HepG2 (cell line): ENCODE measurements around the gene MTHFD2. TPM values are rescaled to one million over a fixed set of nuclear protein-coding genes. Genes with fewer than 3 reads are reported as not detected.

ENCODE experiments used
- FOXP1 ChIP-seq, 2 experiments: fragments of 450-650 bp in 1 of 2; IDR thresholded peaks; 2 replicates each; pipeline ENCODE4 v1.6.1; 2017 to 2018; ENCODE audit warnings: antibody characterized with exemption in 1 of 2
- GATAD2A ChIP-seq: IDR thresholded peaks from 2 replicates; pipeline ENCODE4 v1.6.1; 2016
- HNF4A ChIP-seq: sonication (generic); formaldehyde crosslinking; IDR thresholded peaks from 2 replicates; pipeline ENCODE4 v1.4.0; 2020; ENCODE audit warnings: missing genetic modification reagents
- KDM6A ChIP-seq: IDR thresholded peaks from 2 replicates; pipeline ENCODE4 v1.6.1; 2016; ENCODE audit warnings: low read depth
- LCORL ChIP-seq, 2 experiments: fragments of 450-650 bp in 1 of 2; sonication (generic) in 1 of 2; formaldehyde crosslinking in 1 of 2; IDR thresholded peaks; 2 replicates each; pipeline versions ENCODE4 v1.5.0 to v1.6.1; 2017 to 2020; ENCODE audit warnings: antibody characterized with exemption in 1 of 2, missing genetic modification reagents in 1 of 2
- MTA1 ChIP-seq: sonication (generic); formaldehyde crosslinking; IDR thresholded peaks from 2 replicates; pipeline ENCODE4 v1.4.0; 2020; ENCODE audit warnings: missing genetic modification reagents, mild to moderate bottlenecking, borderline replicate concordance
- MTF2 ChIP-seq: sonication (generic); formaldehyde crosslinking; IDR thresholded peaks from 2 replicates; pipeline ENCODE4 v1.5.0; 2020; ENCODE audit warnings: missing genetic modification reagents, borderline replicate concordance
- MYNN ChIP-seq: sonication (generic); formaldehyde crosslinking; IDR thresholded peaks from 2 replicates; pipeline ENCODE4 v1.4.0; 2020; ENCODE audit warnings: mild to moderate bottlenecking, low read depth, missing genetic modification reagents
- NFE2L1 ChIP-seq: sonication (generic); formaldehyde crosslinking; IDR thresholded peaks from 2 replicates; pipeline ENCODE4 v1.4.0; 2020; ENCODE audit warnings: missing genetic modification reagents, mild to moderate bottlenecking, borderline replicate concordance
- PITX1 ChIP-seq: sonication (generic); formaldehyde crosslinking; IDR thresholded peaks from 2 replicates; pipeline ENCODE4 v1.5.1; 2020; ENCODE audit warnings: mild to moderate bottlenecking, missing genetic modification reagents
- RARG ChIP-seq: sonication (generic); formaldehyde crosslinking; IDR thresholded peaks from 2 replicates; pipeline ENCODE4 v1.4.0; 2020; ENCODE audit warnings: low read depth, mild to moderate bottlenecking, missing genetic modification reagents
- SNAPC2 ChIP-seq: sonication (generic); formaldehyde crosslinking; IDR thresholded peaks from 2 replicates; pipeline ENCODE4 v1.8.1; 2022; ENCODE audit warnings: mild to moderate bottlenecking, missing genetic modification reagents
- SP4 ChIP-seq: sonication (generic); formaldehyde crosslinking; IDR thresholded peaks from 2 replicates; pipeline ENCODE4 v1.8.1; 2023; ENCODE audit warnings: mild to moderate bottlenecking, missing genetic modification reagents
- TOE1 ChIP-seq: sonication (generic); formaldehyde crosslinking; IDR thresholded peaks from 2 replicates; pipeline ENCODE4 v1.4.0; 2020; ENCODE audit warnings: mild to moderate bottlenecking, missing genetic modification reagents
- ZFY ChIP-seq: sonication (generic); formaldehyde crosslinking; IDR thresholded peaks from 2 replicates; pipeline ENCODE4 v1.4.0; 2020; ENCODE audit warnings: missing genetic modification reagents
- ZNF205 ChIP-seq: IDR thresholded peaks from 2 replicates; pipeline ENCODE4 v1.6.1; 2018; ENCODE audit warnings: missing biosample characterization, missing genetic modification reagents
- ZNF460 ChIP-seq: sonication (generic); formaldehyde crosslinking; IDR thresholded peaks from 2 replicates; pipeline ENCODE4 v1.5.1; 2020; ENCODE audit warnings: missing genetic modification reagents, mild to moderate bottlenecking, borderline replicate concordance
- ZNF569 ChIP-seq: sonication (generic); formaldehyde crosslinking; IDR thresholded peaks from 2 replicates; pipeline ENCODE4 v1.5.0; 2020; ENCODE audit warnings: mild to moderate bottlenecking, missing genetic modification reagents, moderate library complexity, borderline replicate concordance
- ZNF720 ChIP-seq: sonication (generic); formaldehyde crosslinking; IDR thresholded peaks from 2 replicates; pipeline ENCODE4 v1.4.0; 2020; ENCODE audit warnings: missing genetic modification reagents
- ZNF788 ChIP-seq: sonication (generic); formaldehyde crosslinking; IDR thresholded peaks from 2 replicates; pipeline ENCODE4 v1.5.0; 2020; ENCODE audit warnings: mild to moderate bottlenecking, missing genetic modification reagents, borderline replicate concordance
- ZSCAN21 ChIP-seq: sonication (generic); formaldehyde crosslinking; IDR thresholded peaks from 2 replicates; pipeline ENCODE4 v1.8.0; 2022; ENCODE audit warnings: mild to moderate bottlenecking, missing genetic modification reagents, moderate library complexity, borderline replicate concordance
- polyA plus RNA-seq, 8 experiments: library from polyadenylated mRNA; depleted of rRNA in 3 of 8; stranded (reverse) in 7 of 8; unstranded in 1 of 8; fragments of >200 nt; fragmentation: Illumina TruSeq in 4 of 8; extraction: Trizol in 4 of 8; gene quantifications; 2 replicates each; pipeline versions ENCODE4 v1.2.1 to v1.2.3, GENCODE V29; 2011 to 2016; ENCODE audit warnings: low read depth in 4 of 8, missing spikeins in 1 of 8, mixed read lengths in 1 of 8; ENCODE audit not compliant: insufficient read depth in 1 of 8
- total RNA-seq, 5 experiments: library from RNA; depleted of rRNA; stranded (reverse); fragments of >200 nt; fragmentation: Illumina TruSeq; extraction: Trizol; gene quantifications; 2 replicates each; pipeline ENCODE4 v1.2.3, GENCODE V29; 2016; ENCODE audit warnings: low read depth in 1 of 5
- TF ChIP-seq, protein P1 (sequence below): IDR thresholded peaks from 2 replicates; pipeline ENCODE4 v1.6.1; 2018; ENCODE audit warnings: missing genetic modification reagents
- TF ChIP-seq, protein P2 (sequence below): sonication (generic); formaldehyde crosslinking; IDR thresholded peaks from 2 replicates; pipeline ENCODE4 v1.8.0; 2022; ENCODE audit warnings: mild to moderate bottlenecking, missing genetic modification reagents; ENCODE audit not compliant: insufficient replicate concordance
- TF ChIP-seq, protein P3 (sequence below): sonication (generic); formaldehyde crosslinking; IDR thresholded peaks from 2 replicates; pipeline ENCODE4 v1.8.0; 2022; ENCODE audit warnings: missing genetic modification reagents, mild to moderate bottlenecking, inconsistent platforms, borderline replicate concordance

MTHFD2 gene
- total and polyA plus RNA-seq, 2 of the 13 experiments (the other 11 are each of a cell fraction or from before 2014, with no cell fraction given): 188 to 269 TPM

DNA sequence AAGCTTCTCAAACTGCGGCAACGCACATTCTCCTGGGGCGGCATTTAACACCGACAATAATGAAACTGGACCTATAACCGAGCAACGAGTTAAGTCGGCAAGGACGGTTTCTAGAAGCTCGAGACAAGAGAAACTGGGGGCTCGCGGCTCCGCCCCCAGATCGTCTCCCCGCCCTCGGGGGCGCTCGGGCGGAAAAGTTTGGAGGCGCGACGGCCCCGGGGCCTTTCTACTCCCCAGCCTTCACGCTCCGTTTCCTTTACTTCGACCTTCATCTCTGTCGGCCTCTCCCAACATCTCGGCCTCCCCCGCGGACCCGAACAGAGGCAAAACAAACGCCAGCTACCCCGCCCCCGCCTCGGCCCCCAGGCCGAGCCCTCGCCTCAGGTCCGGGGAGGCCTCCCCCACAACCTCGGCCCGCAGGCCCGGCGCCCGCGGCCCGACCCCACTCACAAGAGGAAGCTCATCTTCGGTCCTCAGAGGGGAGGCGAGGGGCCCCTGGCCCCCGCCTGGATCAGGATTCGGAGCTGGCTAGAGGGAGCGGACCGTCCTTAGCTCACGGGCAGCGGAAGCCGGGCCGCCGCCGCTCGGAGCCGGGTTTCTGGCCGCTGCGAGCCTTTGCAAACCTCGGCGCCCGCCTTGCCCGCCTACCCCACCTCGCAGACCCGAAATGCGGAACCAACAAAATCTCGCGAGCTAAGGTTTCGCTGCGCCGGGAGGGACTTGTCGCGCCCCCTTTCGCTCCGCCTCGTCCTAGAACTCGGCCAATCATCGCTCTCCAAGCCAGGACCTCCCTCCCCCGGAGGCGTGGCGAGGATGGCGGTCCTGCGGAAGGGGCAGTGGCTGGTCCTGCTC, 20.0 kb upstream of the MTHFD2 start, which contains the start of gene MOB1A (continued):
- TF ChIP-seq ZNF788 (CRISPR knock-in tag) (no peak; the same call in 1 of the 2 replicates), KDM6A (CRISPR knock-in tag) (no peak), MYNN (CRISPR knock-in tag) (peak; percentile 52; the same call in 1 of the 2 replicates), ZNF720 (CRISPR knock-in tag) (no peak), ZSCAN21 (0 out of 2 replicates have a peak, but pooled peaks have one; percentile 13), PITX1 (CRISPR knock-in tag) (peak; percentile 3; the same call in 1 of the 2 replicates), TOE1 (CRISPR knock-in tag) (0 out of 2 replicates have a peak, but pooled peaks have one; percentile 7), RARG (no peak), ZNF460 (CRISPR knock-in tag) (peak; percentile 26; the same call in 1 of the 2 replicates), HNF4A (CRISPR knock-in tag) (no peak), FOXP1 (IDR thresholded peaks at IDR 0.05) (no peak), FOXP1 (CRISPR knock-in tag; IDR thresholded peaks at IDR 0.05) (0 out of 2 replicates have a peak, but pooled peaks have one; percentile 2), ZNF205 (CRISPR knock-in tag) (peak; percentile 80), ZNF569 (no peak), NFE2L1 (CRISPR knock-in tag) (no peak), SP4 (CRISPR knock-in tag) (peak; percentile 92), ZFY (peak; percentile 99), GATAD2A (CRISPR knock-in tag) (peak; percentile 13; the same call in 1 of the 2 replicates), LCORL (IDR thresholded peaks at IDR 0.05) (no peak), LCORL (CRISPR knock-in tag; IDR thresholded peaks at IDR 0.05) (peak; percentile 37), SNAPC2 (CRISPR knock-in tag) (no peak), MTF2 (CRISPR knock-in tag) (no peak), MTA1 (CRISPR knock-in tag) (0 out of 2 replicates have a peak, but pooled peaks have one; percentile 29)
- TF ChIP-seq, protein P1, sequence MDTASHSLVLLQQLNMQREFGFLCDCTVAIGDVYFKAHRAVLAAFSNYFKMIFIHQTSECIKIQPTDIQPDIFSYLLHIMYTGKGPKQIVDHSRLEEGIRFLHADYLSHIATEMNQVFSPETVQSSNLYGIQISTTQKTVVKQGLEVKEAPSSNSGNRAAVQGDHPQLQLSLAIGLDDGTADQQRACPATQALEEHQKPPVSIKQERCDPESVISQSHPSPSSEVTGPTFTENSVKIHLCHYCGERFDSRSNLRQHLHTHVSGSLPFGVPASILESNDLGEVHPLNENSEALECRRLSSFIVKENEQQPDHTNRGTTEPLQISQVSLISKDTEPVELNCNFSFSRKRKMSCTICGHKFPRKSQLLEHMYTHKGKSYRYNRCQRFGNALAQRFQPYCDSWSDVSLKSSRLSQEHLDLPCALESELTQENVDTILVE (CRISPR knock-in tag): no peak
- TF ChIP-seq, protein P2, sequence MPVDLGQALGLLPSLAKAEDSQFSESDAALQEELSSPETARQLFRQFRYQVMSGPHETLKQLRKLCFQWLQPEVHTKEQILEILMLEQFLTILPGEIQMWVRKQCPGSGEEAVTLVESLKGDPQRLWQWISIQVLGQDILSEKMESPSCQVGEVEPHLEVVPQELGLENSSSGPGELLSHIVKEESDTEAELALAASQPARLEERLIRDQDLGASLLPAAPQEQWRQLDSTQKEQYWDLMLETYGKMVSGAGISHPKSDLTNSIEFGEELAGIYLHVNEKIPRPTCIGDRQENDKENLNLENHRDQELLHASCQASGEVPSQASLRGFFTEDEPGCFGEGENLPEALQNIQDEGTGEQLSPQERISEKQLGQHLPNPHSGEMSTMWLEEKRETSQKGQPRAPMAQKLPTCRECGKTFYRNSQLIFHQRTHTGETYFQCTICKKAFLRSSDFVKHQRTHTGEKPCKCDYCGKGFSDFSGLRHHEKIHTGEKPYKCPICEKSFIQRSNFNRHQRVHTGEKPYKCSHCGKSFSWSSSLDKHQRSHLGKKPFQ: no peak
- TF ChIP-seq, protein P3, sequence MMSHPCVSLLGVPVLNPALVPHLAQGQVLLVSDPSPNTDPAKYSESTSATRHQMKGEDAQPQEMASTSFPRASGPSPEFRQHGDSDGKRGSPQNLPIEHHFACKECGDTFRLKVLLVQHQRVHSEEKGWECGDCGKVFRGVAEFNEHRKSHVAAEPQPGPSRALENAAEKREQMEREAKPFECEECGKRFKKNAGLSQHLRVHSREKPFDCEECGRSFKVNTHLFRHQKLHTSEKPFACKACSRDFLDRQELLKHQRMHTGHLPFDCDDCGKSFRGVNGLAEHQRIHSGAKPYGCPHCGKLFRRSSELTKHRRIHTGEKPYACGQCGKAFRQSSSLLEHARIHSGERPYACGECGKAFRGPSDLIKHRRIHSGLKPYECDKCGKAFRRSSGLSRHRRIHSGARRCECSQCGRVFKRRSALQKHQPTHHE: peak; percentile 83; the same call in 1 of the 2 replicates
